Left lung (tissue), 10 donors: ENCODE results near the gene TSPEAR. TPM values are rescaled to one million over a fixed set of nuclear protein-coding genes. Genes with fewer than 3 reads are reported as not detected.

ENCODE experiments used
- ATAC-seq: fragments of 200-7000 bp; cut with Tn5 transposase; one replicate; pipeline ENCODE4 v1.9.1; 2020; ENCODE audit warnings: moderate library complexity
- DNase-seq, 4 donors: peaks; one replicate each; pipeline ENCODE4 v3.0.0-alpha.2; 2013 to 2020
- H3K27ac ChIP-seq, 2 donors: fragments of 200-600 bp; sonication (generic) in 1 of 2; one replicate each; pipeline versions ENCODE4 v1.5.0 to v1.8.0; 2020 to 2021
- H3K27me3 ChIP-seq, 2 donors: fragments of 200-600 bp; sonication (generic) in 1 of 2; one replicate each; pipeline versions ENCODE4 v1.5.0 to v1.8.0; 2020 to 2021
- H3K36me3 ChIP-seq, 2 donors: fragments of 200-600 bp; sonication (generic) in 1 of 2; one replicate each; pipeline versions ENCODE4 v1.5.0 to v1.8.0; 2020 to 2021
- H3K4me1 ChIP-seq, 2 donors: fragments of 200-600 bp; one replicate each; pipeline ENCODE4 v1.8.0; 2021
- H3K4me3 ChIP-seq, 2 donors: fragments of 200-600 bp; sonication (generic) in 1 of 2; one replicate each; pipeline versions ENCODE4 v1.5.0 to v1.8.0; 2020 to 2021; ENCODE audit warnings: mild to moderate bottlenecking in 1 of 2
- H3K9me3 ChIP-seq, 2 donors: fragments of 200-600 bp; sonication (generic) in 1 of 2; one replicate each; pipeline versions ENCODE4 v1.5.0 to v1.8.0; 2020 to 2021
- intact Hi-C, 2 donors: fragments of 100-400 bp; cut with DNase I; formaldehyde crosslinking; loops; one replicate each; pipeline versions ENCODE4 v1.11.2 to v1.14.2; 2022
- polyA plus RNA-seq, 6 donors: library from polyadenylated mRNA; unstranded; fragments of 120-200 nt; gene quantifications; one replicate each; pipeline ENCODE4 v1.2.1, GENCODE V29; 2013; ENCODE audit not compliant: insufficient read length in 6 of 6
- total RNA-seq, 2 donors: library from RNA; stranded (reverse); fragmentation: NEBNext Ultra II Directional; extraction: Animal tissue kit (Norgen Biotek cat#: 25700); gene quantifications; one replicate each; pipeline ENCODE4 v1.2.1, GENCODE V29; 2021
- TF ChIP-seq, protein P1 (sequence below), 2 donors: fragments of 200-600 bp; sonication (generic) in 1 of 2; IDR thresholded peaks; one replicate each; pipeline versions ENCODE4 v1.5.0 to v1.8.0; 2021; ENCODE audit warnings: antibody characterized with exemption in 2 of 2
- donor health status: DM: no; HTN: yes; CAD: no.
- donor health status: DM: no; HTN: no; CAD: no.

The TSPEAR gene
- total and polyA plus RNA-seq, 8 donors: 0.10 to 4.7 (median 3.3) TPM

DNA sequence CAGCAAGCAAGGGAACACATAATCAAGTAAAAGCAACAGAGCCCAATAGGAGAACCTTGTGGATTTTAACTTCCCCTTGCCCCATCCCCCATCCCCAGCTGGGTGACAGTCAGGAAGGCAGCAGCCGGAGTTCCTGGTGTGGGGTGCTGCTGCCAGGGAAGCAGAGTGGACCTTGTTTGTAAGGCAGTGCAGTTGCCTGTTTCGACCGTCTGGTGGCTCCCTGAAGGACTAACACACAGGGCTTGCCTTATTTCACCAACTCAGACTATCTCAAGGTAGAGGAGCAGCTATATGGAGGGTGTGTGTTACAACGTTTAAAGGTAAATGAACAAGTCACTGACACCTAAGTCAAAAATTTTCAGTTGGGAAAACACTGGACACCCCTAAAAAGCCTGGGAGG lies 92.9 kb downstream of the TSPEAR start:
- H3K9me3 ChIP-seq: peaks cover 0 to 22% of the 10 kb centered on the region in 2 donors
- H3K4me1 ChIP-seq: no peaks in the 10 kb centered on the region
- TF ChIP-seq, protein P1, sequence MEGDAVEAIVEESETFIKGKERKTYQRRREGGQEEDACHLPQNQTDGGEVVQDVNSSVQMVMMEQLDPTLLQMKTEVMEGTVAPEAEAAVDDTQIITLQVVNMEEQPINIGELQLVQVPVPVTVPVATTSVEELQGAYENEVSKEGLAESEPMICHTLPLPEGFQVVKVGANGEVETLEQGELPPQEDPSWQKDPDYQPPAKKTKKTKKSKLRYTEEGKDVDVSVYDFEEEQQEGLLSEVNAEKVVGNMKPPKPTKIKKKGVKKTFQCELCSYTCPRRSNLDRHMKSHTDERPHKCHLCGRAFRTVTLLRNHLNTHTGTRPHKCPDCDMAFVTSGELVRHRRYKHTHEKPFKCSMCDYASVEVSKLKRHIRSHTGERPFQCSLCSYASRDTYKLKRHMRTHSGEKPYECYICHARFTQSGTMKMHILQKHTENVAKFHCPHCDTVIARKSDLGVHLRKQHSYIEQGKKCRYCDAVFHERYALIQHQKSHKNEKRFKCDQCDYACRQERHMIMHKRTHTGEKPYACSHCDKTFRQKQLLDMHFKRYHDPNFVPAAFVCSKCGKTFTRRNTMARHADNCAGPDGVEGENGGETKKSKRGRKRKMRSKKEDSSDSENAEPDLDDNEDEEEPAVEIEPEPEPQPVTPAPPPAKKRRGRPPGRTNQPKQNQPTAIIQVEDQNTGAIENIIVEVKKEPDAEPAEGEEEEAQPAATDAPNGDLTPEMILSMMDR (IDR thresholded peaks at IDR 0.05): no peak
- H3K4me3 ChIP-seq: no peak overlapping the region
- intact Hi-C loops: no loop called here
- no peak overlapping the region for H3K27ac ChIP-seq
- H3K36me3 ChIP-seq: no peaks in the 10 kb centered on the region
- H3K27me3 ChIP-seq: peaks cover 0 to 27% of the 10 kb centered on the region in 2 donors
- ATAC-seq (peak; percentile 63), DNase-seq (peak in 1 of 4 donors; percentile 10)

DNA sequence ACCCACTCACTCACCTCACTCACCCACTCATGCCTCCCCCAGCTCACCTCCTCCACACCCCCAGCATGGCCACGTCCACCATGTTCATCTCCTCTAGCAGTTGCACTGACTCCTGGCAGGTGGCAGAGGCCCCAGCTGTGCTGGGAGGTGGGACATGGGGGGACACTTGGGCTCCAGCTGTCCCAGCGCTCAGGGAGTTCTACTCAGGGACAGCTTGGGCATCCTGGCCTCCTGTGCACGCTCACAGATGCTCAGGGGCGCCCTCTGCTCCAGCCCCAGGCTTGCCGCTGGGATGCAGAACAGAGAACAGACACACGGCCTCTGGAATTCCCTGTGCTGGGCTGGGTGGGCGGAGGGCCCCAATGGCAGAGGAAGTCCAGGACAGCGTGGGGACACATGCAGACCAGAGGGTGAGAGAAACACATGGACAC lies 94.3 kb downstream of the TSPEAR start:
- no peak overlapping the region for H3K4me3 ChIP-seq
- peaks cover 0 to 14% of the 10 kb centered on the region in 2 donors for H3K9me3 ChIP-seq
- TF ChIP-seq, protein P1 (IDR thresholded peaks at IDR 0.05): no peak
- peaks cover 0 to 36% of the 10 kb centered on the region in 2 donors for H3K27me3 ChIP-seq
- DNase-seq: peak in 1 of 4 donors; percentile 59
- intact Hi-C loops: no loop called here
- ATAC-seq: no peak
- H3K4me1 ChIP-seq: no peaks in the 10 kb centered on the region
- no peaks in the 10 kb centered on the region for H3K36me3 ChIP-seq
- H3K27ac ChIP-seq: no peak overlapping the region

DNA sequence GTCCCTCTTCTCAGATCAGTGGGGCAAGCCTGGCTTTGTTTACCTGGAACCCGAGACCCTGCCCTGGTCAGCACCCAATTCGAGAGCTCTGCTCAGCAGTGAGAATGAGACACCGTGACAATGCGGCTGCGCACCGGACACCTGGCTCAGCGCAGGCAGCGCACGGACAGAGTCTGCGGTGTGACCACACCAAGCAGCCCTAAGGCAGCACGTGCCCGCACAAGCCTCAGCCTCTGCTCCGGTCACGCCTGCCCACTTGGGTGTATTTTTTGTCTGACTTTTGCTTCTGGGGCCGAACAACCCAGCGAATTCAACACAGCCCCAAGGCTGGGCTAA lies 94.8 kb downstream of the TSPEAR start:
- peaks cover 0 to 36% of the 10 kb centered on the region in 2 donors for H3K27me3 ChIP-seq
- ATAC-seq: no peak
- no peak overlapping the region for H3K27ac ChIP-seq
- peak in 1 of 4 donors; percentile 69 for DNase-seq
- intact Hi-C loops: no loop called here
- no peak overlapping the region for H3K4me3 ChIP-seq
- TF ChIP-seq, protein P1 (IDR thresholded peaks at IDR 0.05): no peak
- H3K4me1 ChIP-seq: no peaks in the 10 kb centered on the region
- H3K36me3 ChIP-seq: no peaks in the 10 kb centered on the region
- peaks cover 0 to 20% of the 10 kb centered on the region in 2 donors for H3K9me3 ChIP-seq

DNA sequence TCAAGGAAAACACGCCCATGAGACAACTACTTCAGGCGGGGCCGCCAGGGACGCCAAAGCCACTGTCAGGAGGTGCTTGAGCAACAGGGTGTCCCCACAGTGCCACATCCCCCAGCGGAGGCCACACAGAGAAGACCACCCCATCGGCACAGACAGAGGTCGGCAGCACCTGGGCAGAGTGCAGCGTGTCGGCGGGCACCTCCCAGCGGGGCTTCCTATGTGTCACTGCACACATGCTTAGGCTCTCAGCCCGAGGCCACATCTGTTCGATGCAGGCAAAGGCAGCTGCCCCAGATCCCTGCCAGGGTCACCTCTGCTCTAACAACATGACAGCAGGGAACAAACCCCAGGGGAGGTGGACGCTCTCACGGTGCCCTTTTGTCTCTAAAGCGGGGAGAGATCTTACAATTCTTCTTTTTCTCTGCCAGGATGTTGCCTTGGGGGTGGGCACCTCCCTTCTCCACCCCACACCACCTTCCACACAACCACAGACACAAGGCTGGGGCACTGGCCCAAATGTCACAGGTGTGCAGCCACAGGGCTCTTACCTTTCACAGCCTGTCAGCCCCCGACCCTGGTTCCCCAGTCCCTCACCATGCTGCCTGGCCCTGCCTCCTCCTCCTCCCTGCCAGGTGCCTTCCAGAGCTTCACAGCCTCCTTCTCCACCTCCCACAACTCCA lies 95.3 kb downstream of the TSPEAR start:
- no peak overlapping the region for H3K27ac ChIP-seq
- H3K4me1 ChIP-seq: no peaks in the 10 kb centered on the region
- TF ChIP-seq, protein P1 (IDR thresholded peaks at IDR 0.05): no peak
- DNase-seq (peak in 1 of 4 donors; percentile 54), ATAC-seq (no peak)
- H3K36me3 ChIP-seq: no peaks in the 10 kb centered on the region
- no peak overlapping the region for H3K4me3 ChIP-seq
- intact Hi-C loops: no loop called here
- H3K9me3 ChIP-seq: peaks cover 0 to 22% of the 10 kb centered on the region in 2 donors
- H3K27me3 ChIP-seq: peaks cover 0 to 36% of the 10 kb centered on the region in 2 donors

DNA sequence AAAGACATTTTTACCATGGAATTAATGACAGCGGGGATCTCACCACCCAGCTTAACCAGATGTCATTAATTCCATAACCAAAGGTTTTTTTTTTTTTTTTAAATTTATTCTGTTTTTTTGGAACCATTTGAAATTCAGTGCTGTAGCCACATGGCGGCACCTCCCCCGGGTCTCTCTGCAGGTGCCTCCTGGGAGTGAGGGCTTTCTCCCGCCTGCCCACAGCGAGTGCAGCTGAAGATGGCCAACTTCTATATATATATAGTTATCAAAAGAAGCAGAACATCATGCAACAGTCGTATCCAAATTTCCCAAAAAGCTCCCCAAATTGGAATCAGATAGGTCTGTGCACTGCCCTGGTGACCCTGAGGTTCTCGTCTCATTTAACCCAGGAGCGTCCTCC lies 95.9 kb downstream of the TSPEAR start:
- no peaks in the 10 kb centered on the region for H3K4me1 ChIP-seq
- ATAC-seq: no peak
- no peaks in the 10 kb centered on the region for H3K36me3 ChIP-seq
- peaks cover 0 to 23% of the 10 kb centered on the region in 2 donors for H3K9me3 ChIP-seq
- intact Hi-C loops: no loop called here
- no peak overlapping the region for H3K27ac ChIP-seq
- no peak for DNase-seq
- H3K4me3 ChIP-seq: no peak overlapping the region
- peaks cover 0 to 36% of the 10 kb centered on the region in 2 donors for H3K27me3 ChIP-seq
- TF ChIP-seq, protein P1 (IDR thresholded peaks at IDR 0.05): no peak
